ENCODE results near the gene GRIK5. TPM values are rescaled to one million over a fixed set of nuclear protein-coding genes. Genes with fewer than 3 reads are reported as not detected.

Gene GRIK5
- total and polyA plus RNA-seq, 4 donors, result 0.09 to 0.42 (median 0.17) TPM; not detected in 1

GRCh38 chr19:41994994-41995958 lies 74.7 kb downstream of the GRIK5 start (continued):
- TF ChIP-seq RAD21 (IDR thresholded peaks at IDR 0.05) (no peak), FOXA2 (IDR thresholded peaks at IDR 0.05) (no peak), TAF1 (conservative IDR thresholded peaks at IDR 0.05) (no peak)

- H3K4me1 ChIP-seq (ENCODE audit: control insufficient read depth in 4 of 4, insufficient read depth in 4 of 4, low read length in 3 of 4), result peaks cover 0 to 6% (median 3%) of the 10 kb centered on the region in 4 donors
- no peak overlapping the region for H3K4me3 ChIP-seq (ENCODE audit: low read depth in 1 of 3, low read length in 3 of 3)
- no peak for DNase-seq (ENCODE audit: low spot score)
- H3K27ac ChIP-seq (ENCODE audit: low read depth in 1 of 2, low read length in 2 of 2), result no peak overlapping the region
- TF ChIP-seq SP1 (IDR thresholded peaks at IDR 0.05) (no peak), FOXA1 (IDR thresholded peaks at IDR 0.05) (no peak), ATF3 (IDR thresholded peaks at IDR 0.05) (no peak), MAX (IDR thresholded peaks at IDR 0.05) (no peak), TAF1 (conservative IDR thresholded peaks at IDR 0.05) (no peak), YY1 (IDR thresholded peaks at IDR 0.05) (no peak), ZBTB33 (IDR thresholded peaks at IDR 0.05) (no peak), RAD21 (IDR thresholded peaks at IDR 0.05) (no peak), HNF4G (IDR thresholded peaks at IDR 0.05) (no peak), REST (IDR thresholded peaks at IDR 0.05) (no peak), RXRA (IDR thresholded peaks at IDR 0.05) (no peak), GABPA (IDR thresholded peaks at IDR 0.05 in 1 of 2, conservative IDR thresholded peaks at IDR 0.05 in 1 of 2) (no peak), CTCF (IDR thresholded peaks at IDR 0.05; ENCODE audit: low read depth, low read length, missing input control) (no peak), HNF4A (conservative IDR thresholded peaks at IDR 0.05) (no peak)
- peaks cover 4 to 12% (median 7%) of the 10 kb centered on the region in 4 donors for H3K27me3 ChIP-seq (ENCODE audit: control insufficient read depth in 4 of 4, insufficient read depth in 4 of 4, low read length in 3 of 4)
- no peaks in the 10 kb centered on the region for H3K36me3 ChIP-seq (ENCODE audit: control insufficient read depth in 4 of 4, insufficient read depth in 3 of 4, low read depth in 1 of 4, low read length in 3 of 4)
- no peak overlapping the region for H3K9ac ChIP-seq (ENCODE audit: low read depth in 1 of 2, low read length in 2 of 2)
- 24% methylated on average over 13 of the region's 13 CpGs for WGBS
- no peaks in the 10 kb centered on the region for H3K9me3 ChIP-seq (ENCODE audit: control insufficient read depth in 4 of 4, low read length in 3 of 4)
Measured at GRCh38 chr19:41994521-41994971, 75.5 kb downstream of the GRIK5 start.

All from liver (tissue), 9 donors.